Adipose tissue (tissue), 3 donors: ENCODE data around the gene SCTR. TPM values are rescaled to one million over a fixed set of nuclear protein-coding genes. Genes with fewer than 3 reads are reported as not detected.

Experiments
- H3K27ac ChIP-seq: one replicate; pipeline ENCODE4 v1.5.1; 2013; ENCODE audit warnings: low read depth, low read length
- WGBS, 3 donors: extraction: QIAGEN DNeasy Blood & Tissue Kit; methylation state at CpG; one replicate each; pipeline ENCODE4 v1.1.7; 2013; 5-methylcytosine and 5-hydroxymethylcytosine counted together
- polyA plus RNA-seq, 3 donors: library from polyadenylated mRNA; stranded (reverse); fragments of 200-250 nt; gene quantifications; one replicate each; pipeline ENCODE4 v1.2.3, GENCODE V29; 2013
- donor health status: healthy with polysubstance abuse.
- donor health status: Bipolar disorder and iron deficiency.
- donor health status: healthy.

Gene SCTR
- polyA plus RNA-seq, 3 donors: 0.65 to 59.8 TPM; not detected in 1

DNA sequence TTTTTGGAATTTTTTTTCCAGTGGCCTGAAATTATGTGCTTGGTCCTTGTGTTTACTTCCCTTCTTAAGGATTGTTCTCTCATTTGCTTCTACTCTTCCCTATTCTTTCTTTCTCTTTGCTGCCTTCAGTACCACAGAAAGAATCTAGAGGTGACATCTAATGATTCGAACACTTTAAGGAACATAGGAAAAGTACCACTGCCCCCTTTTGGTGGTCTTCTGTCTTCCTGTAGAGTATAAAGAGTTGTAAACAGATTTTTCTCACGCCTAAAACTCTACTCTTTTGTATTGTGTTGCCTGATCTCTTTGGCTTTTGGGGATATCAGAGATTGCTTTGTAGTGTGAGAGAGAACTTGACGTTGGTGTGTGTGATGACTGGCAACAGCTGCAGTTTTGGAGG is 7.0 kb upstream of the SCTR start:
- no peak overlapping the region for H3K27ac ChIP-seq
- 42 to 61% (median 57%) methylated on average over 3 of the region's 3 CpGs for WGBS, 3 donors

DNA sequence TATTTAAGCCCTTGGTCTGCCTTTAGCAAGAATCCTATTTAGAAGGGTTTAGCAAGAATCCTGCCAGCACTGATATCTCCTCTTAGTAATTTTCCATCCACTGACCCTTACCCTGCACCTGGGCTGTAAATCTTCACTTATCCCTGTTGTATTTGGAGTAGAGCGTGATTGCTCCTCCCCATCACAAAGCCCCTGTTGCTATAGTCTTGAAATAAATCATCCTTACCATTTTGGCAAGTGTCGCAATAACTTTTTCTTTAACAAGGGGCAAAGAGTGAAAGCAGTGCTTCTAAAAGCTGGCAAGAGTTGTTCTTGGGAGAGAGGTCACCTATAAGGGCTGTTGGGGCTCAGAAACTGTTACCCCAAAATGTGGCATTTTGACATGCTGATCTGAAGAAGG is 3.7 kb upstream of the SCTR start:
- no peak overlapping the region for H3K27ac ChIP-seq
- WGBS, 3 donors: 78 to 90% (median 85%) methylated on average over 2 of the region's 2 CpGs

DNA sequence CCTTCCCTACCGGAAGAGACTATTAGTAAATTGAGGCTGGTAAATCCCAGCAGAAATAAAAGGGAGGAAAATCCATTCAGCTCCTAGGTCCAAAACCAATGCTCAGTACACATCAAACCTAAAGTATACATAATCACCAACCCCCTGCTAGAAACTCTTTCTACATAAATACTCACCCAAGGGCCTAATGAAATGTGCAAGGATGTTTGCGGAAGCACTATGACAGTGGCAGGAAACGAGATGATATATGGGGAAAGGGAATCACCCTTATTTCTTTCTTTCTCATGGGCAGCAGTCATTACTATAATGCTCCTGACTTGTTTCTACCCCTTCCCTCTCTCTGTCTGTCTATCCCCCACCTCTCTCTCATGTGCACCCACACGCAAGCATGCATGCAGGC is 1.3 kb upstream of the SCTR start:
- 54 to 75% (median 61%) methylated on average over 4 of the region's 4 CpGs for WGBS, 3 donors
- no peak overlapping the region for H3K27ac ChIP-seq

DNA sequence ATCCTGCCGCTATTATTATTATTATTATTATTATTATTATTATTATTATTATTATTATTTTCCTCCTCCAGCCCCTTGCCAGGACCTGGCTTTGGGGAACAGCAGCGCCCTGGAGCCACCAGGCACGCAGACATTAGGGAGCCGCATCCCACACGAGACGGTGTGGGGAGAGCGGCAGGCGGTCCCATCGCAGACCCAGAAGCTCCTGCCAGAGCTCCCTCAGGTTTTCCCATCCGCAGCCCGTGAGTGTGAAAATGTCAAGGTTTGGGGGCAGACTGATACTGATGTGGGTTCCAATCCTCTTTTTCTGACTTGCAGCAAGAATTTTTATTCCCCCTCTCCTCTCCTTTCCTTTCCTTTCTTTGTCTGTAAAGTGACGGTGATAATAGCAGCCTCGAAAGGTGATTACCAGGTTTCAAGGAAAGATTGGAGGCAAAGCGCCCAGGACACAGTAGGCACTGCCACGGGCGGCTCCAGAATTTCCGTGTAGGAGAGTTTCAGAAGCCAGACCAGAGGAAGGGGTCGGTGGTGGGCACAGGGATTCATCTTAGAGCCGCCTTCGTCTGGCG is 816 bp downstream of the SCTR start:
- 5 to 8% (median 7%) methylated on average over 21 of the region's 21 CpGs for WGBS, 3 donors
- H3K27ac ChIP-seq: no peak overlapping the region

DNA sequence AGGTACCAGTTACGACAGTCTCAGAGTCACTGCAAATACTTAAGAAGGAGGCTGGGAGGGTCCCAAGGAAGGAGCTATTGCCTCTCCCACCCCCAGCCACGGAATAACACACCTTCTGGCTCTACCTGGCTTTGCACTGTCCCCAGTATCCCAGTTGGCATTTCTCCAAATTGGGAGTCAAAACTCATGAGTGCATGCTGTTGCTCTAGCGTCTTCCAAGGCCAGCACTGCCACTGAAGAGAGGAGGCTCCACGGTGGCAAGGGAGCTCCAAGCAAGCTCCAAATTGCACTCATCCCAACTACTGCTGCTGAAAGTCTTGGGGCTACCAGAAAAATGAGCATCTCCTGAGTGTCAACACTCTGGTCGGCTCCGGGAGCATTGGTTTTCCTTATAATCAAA is 1.6 kb downstream of the SCTR start:
- WGBS, 3 donors: 39 to 66% (median 60%) methylated on average over 6 of the region's 6 CpGs
- no peak overlapping the region for H3K27ac ChIP-seq

DNA sequence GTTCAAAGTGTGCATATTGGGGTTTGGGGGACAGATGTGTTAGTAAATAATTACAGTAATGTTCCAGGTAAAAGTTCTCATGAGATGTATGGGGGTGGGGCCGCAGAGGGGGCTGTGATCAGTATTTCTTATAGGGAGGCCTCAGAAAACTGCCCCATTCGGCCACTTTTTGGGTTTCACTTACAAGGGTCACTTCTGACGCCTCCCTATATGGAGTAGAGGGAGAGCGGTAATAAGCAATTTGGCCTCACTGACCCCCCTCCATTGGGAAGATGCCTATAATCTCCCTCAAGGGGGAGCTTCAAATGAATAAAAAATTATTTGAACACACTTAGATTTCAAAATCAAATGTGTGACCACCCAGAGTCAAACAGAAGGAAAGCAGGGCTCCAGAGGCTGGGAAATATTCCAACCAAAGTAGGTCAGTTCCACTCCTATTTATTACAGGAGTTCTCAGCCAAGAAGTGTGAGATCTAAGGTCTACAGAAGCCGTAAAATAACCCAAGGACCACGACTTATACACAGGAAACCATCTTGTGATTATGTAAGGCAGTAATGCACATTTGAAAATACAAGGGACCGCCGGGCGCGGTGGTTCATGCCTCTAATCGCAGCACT is 2.7 kb downstream of the SCTR start:
- no peak overlapping the region for H3K27ac ChIP-seq
- 74 to 80% (median 78%) methylated on average over 11 of the region's 11 CpGs for WGBS, 3 donors

DNA sequence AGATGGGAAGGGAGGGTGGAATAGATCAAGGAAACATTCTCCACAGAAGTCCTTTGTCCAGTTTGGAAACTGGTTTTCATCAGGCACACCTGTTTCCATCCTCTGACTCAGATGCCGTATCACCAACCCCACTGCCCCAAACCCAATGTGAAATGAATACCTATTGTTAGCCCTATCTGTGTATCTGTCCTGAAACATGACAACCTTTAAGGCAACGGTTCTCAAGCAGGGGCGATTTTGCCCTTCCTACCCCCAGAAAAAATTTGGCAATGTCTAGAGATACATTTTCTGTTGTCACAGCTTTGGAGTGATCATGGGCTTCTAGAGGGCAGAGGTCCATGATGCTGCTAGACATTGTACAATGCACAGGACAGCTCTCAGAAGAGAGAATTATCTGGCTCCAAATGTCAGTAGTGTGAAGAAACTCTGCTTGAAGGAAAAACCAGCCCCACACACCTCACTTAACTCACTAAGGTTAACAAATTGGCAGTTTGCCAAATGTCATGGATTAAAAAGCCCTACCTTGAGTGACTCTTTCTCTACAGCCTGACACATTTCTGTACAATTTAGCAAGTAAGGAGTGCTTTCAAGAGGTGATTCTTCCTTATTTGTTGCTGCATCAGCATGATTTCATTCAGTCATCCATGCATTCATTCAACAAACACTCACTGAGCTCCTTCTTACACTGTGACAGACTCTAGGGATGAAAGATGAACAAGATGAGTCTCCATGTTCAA is 3.4 kb downstream of the SCTR start:
- 73 to 83% (median 83%) methylated on average over 3 of the region's 3 CpGs for WGBS, 3 donors
- no peak overlapping the region for H3K27ac ChIP-seq

DNA sequence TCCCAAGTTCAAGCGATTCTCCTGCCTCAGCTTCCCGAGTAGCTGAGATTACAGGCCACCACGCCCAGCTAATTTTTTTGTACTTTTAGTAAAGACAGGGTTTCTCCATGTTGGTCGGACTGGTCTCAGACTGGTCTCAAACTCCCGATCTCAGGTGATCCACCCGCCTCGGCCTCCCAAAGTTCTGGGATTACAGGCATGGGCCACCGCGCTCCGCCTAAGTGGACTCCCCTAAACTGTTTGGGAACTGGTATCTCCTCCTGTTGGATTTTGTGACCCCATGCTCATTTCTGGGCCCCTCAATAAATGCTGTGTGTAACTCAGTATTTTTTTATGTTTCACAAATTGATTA is 5.2 kb downstream of the SCTR start:
- no peak overlapping the region for H3K27ac ChIP-seq
- WGBS, 3 donors: 88 to 96% (median 94%) methylated on average over 10 of the region's 10 CpGs

DNA sequence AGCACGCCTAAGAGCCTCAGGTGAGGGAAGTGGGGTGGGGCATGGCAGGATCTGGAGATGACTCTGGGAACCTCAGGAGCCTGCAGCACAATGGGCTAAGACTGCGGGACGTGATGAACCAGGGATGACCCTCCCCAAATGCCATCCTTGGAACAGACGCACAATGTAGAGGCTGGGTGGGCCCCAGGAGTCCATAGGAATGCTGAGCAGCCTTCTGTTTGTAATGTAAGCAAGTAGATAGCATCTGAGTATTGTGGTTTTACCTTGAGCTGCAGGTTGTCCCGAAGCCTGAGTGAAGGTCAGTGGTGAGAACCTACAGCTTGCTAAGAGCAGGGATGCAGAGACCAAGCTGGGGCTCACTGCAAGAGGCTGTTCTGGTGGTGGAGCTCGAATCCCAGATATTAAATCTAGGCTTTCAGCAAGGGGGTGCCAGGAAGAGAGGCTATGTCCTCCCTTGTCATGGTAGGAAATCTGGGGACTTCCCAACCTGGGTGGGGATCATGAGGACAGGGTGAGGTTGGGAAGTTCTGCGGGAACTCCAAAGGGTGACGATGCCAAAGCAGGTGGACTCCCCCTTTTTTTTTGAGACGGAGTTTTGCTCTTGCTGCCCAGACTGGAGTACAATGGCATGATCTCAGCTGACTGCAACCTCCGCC is 5.8 kb downstream of the SCTR start:
- WGBS, 3 donors: 77 to 90% (median 88%) methylated on average over 10 of the region's 10 CpGs
- H3K27ac ChIP-seq: no peak overlapping the region

DNA sequence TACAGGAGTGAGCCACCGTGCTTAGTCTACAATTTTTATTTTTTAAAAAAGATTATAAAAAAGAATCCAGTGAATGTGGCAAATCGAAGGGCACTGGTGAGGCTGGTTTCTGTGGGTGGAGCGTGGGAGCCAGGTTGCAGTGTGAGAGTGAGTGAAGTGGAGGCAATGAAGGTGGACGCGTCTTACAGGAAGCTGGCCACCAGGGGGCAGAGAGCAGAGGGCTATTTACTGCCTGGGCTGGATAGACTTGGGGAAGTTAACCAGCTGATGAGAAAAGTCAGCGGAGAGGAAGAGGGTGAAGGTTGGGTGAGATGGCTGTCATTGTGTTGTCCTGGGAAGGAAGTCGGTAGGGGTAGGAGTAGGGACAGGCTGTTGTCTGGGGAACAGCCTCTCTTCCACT is 6.8 kb downstream of the SCTR start:
- H3K27ac ChIP-seq: no peak overlapping the region
- WGBS, 3 donors: 26 to 31% (median 28%) methylated on average over 7 of the region's 7 CpGs

DNA sequence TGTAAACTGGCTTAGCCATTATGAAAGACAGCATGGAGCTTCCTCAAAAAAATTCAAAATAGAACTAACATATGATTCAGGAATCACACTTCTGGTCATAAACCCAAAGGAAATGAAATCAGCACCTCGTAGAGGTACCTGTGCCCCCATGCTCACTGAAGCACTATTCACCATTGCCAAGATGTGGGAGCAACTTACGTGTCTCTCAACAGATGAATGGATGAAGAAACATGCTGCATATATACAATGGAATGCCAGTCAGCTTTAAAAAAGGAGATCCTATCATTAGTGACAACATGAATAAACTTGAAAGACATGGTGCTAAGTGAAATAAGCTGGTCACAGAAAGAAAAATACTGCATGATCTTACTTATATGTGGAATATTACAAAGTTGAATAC is 8.2 kb downstream of the SCTR start:
- 72 to 89% (median 80%) methylated on average over 2 of the region's 2 CpGs for WGBS, 3 donors
- H3K27ac ChIP-seq: no peak overlapping the region

DNA sequence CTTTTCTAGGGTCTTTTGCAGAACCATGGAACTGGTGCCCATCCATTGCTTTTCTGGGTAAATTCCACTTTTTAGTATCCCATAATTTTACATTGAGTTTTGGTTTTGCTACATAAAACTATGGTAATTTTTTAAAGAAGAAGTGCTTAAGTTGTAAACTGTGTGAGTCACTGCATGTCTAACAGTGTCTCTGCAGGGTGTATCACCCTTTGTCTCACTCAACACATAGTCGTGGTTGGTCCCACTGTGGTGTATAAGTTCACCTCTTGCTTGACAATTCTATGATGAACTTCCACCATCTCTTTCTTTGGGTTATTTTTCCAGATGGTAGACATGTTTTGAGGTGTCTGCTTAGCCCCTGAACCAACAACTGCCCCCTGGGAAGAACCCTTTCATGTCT is 10.5 kb downstream of the SCTR start:
- 52 to 59% (median 52%) methylated on average over 1 of the region's 1 CpG for WGBS, 3 donors
- no peak overlapping the region for H3K27ac ChIP-seq

DNA sequence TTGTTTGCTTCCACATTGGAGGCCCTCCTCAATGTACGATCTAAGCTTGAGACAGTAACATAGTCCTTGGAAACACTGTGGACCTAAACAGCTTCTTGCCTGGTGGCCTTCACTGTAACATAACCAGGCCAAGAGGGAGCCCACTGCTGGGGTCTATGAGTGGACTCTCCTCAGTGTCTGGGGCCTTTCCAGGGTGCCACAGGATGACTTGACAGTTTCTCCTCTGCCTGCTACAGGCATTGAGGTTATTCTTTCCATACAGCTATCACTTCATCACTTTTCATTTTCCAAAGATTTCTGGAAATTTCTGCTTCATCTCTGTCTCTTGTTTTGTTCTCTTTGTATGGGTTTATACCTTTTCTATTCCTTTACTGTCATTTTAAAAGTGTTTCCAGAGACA is 11.3 kb downstream of the SCTR start:
- H3K27ac ChIP-seq: no peak overlapping the region
- WGBS, 3 donors: 82 to 92% (median 91%) methylated on average over 1 of the region's 1 CpG

DNA sequence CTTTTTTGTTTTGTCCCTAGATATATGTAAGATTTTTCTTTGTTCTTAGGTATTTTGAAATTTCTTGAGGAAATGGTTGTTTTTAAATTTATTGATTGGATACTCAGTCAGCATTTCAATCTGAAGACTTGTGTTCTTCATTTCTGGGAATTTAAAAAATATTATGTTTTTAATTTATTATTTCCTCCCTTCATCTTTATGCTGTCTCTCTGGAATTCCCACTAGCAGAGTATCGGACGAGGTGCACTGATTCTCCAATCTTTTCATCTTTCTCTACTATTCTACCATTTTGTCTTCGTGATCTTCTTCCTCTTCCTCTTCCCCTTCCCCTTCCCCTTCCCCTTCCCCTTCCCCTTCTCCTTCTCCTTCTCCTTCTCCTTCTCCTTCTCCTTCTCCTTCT is 12.3 kb downstream of the SCTR start:
- H3K27ac ChIP-seq: no peak overlapping the region
- WGBS, 3 donors: 74 to 90% (median 82%) methylated on average over 3 of the region's 3 CpGs

DNA sequence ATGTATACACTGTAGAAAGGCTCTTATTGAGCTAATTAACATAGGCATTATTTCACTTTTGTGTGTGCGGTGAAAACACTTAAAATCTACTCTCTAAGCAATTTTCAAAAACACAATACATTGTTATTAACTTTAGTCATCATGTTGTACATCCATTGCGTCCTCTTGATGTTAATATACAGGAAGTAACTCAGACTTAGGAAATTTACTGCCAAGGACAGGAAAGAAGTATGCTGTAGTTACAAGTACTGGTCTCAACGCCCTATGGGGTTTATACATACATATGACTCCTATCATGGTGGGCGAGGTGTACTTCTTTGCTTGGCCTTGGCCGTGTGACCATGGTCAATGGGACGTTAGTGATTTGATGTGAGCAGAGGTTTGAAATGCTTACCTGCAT is 15.5 kb downstream of the SCTR start:
- 57 to 83% (median 67%) methylated on average over 6 of the region's 6 CpGs for WGBS, 3 donors
- H3K27ac ChIP-seq: no peak overlapping the region

DNA sequence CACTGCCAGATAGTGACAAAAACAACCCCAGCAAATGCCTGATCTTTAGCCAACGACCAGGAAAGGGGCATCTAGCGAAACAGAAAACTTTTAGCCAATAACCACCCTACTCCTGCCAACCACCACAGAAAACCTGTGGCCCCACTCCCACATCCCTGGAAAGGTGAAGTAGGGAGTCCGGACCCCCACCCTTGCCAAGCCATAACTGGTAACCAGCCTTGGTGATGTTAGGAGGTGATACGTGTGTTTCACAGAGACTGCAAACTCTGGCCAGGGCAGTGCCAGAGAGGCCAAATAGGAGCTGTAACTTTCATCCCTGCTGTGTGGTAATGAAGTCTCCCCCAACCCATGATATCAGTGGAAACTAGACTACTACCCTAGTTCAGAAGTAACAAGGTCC is 27.6 kb downstream of the SCTR start:
- 73 to 84% (median 83%) methylated on average over 4 of the region's 4 CpGs for WGBS, 3 donors

DNA sequence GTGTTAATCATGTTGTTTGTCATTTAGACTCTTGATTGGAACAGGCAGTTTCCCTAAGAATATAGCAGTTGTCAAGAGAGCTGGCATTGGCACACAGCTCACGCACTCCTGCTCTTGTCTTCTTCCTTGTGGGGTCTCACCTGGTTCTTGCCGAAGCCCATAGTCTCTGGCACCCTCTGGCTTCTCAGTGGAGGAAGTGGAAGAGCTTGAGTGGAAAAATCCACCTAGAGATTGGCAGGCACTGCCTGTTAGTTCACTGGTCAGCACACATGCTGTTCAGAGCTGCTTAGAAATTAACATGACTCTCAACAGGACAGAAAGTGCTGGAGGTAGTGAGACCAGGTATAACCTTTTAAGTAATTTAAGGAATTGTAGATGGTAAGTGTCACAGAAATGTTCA is 28.3 kb downstream of the SCTR start:
- no peak overlapping the region for H3K27ac ChIP-seq
- WGBS, 3 donors: 43 to 79% (median 78%) methylated on average over 2 of the region's 2 CpGs

More for the DNA sequence above, 27.6 kb downstream of the SCTR start:
- no peak overlapping the region for H3K27ac ChIP-seq

DNA sequence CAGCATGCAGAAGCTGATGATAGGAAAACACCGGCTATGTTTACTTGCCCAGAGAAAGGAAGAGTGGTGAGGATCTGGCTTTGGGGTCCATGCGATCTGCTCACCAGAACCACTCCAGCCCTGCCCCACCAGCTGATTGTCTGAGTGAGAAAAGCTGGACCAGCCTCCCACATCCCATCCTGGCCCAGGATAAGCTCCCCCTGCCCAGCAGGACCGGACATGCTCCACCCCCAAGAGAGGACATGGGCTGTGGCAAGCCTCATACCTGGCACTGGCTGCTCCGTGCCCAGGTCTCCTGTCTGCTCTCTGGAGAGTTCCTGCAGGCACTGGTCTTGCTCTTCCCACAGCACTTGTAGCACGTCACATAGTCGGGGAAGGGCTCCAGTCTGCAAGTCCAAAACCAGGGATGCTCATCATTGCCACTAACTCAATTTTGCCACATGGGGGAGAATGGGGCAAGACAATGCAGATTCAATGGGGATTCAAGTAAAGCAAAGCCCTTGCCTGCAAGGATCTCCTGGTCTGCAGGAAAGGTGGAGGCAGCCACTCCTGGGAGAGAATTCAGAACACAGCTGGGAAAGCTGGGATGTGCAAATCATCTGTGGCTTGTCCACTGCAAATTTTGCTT is 30.0 kb downstream of the SCTR start:
- WGBS, 3 donors: 85 to 90% (median 86%) methylated on average over 6 of the region's 6 CpGs
- no peak overlapping the region for H3K27ac ChIP-seq
